C4-2B (cell line): ENCODE data around the gene NOVA1.
"Not testable (repeated sequence)": the region's sequence is repeated elsewhere in the genome, so short reads cannot be mapped to it uniquely, and the experiment has no call there.

Experiments used
- H3K27ac ChIP-seq: fragments of 450-650 bp; 2 replicates; pipeline ENCODE4 v1.5.1; 2017
- ZFX ChIP-seq: fragments of 450-650 bp; IDR thresholded peaks from 2 replicates; pipeline ENCODE4 v1.6.1; 2017
- TF ChIP-seq, protein P1 (sequence below): fragments of 450-650 bp; conservative IDR thresholded peaks from 2 replicates; pipeline ENCODE4 v1.5.1; 2017; ENCODE audit warnings: mild to moderate bottlenecking

NOVA1 gene, protein sequence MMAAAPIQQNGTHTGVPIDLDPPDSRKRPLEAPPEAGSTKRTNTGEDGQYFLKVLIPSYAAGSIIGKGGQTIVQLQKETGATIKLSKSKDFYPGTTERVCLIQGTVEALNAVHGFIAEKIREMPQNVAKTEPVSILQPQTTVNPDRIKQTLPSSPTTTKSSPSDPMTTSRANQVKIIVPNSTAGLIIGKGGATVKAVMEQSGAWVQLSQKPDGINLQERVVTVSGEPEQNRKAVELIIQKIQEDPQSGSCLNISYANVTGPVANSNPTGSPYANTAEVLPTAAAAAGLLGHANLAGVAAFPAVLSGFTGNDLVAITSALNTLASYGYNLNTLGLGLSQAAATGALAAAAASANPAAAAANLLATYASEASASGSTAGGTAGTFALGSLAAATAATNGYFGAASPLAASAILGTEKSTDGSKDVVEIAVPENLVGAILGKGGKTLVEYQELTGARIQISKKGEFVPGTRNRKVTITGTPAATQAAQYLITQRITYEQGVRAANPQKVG

DNA sequence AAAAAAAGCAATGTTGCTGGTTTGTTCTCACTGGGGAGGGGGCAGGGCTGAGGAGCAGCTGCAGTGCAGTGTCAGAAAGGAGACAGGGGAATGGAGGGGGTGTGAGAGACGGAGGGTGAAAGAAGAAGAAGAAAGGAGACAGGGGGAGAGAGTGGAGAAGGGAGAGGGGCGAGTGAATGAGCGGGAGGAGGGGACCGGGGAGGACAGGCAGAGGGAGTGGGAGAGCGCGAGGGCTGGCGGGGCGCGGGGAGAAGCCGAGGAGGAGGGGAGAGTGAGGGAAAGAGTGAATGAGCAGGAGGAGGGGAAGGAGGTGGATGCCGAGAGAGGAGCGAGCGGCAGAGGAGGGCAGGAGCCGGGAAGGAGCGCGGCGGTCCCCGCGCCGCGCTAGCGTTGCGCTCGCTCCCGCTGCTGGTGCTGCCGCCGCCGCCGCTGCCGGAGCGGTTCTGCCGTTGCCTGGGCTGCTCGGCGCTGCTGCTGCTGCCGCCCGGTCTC, at the start of gene NOVA1:
TSS of gene NOVA1 (minus strand) at position 445 of the 492 bp plus-strand sequence. CDS start 597 bp downstream, outside the sequence.
- TF ChIP-seq, protein P1, sequence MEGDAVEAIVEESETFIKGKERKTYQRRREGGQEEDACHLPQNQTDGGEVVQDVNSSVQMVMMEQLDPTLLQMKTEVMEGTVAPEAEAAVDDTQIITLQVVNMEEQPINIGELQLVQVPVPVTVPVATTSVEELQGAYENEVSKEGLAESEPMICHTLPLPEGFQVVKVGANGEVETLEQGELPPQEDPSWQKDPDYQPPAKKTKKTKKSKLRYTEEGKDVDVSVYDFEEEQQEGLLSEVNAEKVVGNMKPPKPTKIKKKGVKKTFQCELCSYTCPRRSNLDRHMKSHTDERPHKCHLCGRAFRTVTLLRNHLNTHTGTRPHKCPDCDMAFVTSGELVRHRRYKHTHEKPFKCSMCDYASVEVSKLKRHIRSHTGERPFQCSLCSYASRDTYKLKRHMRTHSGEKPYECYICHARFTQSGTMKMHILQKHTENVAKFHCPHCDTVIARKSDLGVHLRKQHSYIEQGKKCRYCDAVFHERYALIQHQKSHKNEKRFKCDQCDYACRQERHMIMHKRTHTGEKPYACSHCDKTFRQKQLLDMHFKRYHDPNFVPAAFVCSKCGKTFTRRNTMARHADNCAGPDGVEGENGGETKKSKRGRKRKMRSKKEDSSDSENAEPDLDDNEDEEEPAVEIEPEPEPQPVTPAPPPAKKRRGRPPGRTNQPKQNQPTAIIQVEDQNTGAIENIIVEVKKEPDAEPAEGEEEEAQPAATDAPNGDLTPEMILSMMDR: no peak
- TF ChIP-seq ZFX: no peak
- H3K27ac ChIP-seq: peak within 1 kb of the TSS; percentile 87

DNA sequence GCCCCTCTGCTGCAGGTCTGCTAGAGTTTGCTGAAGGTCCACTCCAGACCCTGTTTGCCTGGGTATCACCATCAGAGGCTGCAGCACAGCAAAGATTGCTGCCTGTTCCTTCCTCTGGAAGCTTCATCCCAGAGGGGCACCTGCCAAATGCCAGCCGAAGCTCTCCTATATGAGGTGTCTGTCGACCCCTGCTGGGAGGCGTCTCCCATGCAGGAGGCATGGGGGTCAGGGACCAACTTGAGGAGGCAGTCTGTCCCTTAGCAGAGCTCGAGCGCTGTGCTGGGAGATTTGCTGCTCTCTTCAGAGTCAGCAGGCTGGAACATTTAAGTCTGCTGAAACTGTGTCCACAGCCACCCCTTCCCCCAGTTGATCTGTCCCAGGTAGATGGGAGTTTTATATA, 47.2 kb upstream of the NOVA1 start:
- TF ChIP-seq, protein P1: peak; percentile 19
- H3K27ac ChIP-seq: not testable (repeated sequence)

DNA sequence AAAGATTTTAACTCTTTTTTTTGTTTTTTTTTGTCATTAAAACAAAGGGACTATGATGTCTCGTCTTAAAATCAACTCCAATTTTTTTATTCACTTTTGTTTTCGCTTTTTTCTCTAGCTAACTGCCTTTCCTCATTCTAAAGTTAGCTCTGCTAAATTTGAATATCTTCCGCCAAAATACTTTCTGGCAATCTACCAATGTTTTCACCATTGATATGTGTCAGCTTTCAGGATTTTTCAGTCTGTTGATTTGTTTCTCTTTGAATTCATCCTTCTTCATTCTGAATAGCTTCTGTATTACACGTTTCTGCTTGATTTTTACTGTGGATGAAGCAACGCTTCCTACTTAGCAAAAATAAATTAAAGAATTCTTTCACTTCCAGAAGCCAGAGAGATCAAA, 38.7 kb upstream of the NOVA1 start:
- H3K27ac ChIP-seq: no peak overlapping the region
- TF ChIP-seq, protein P1: no peak
- no peak for TF ChIP-seq ZFX

- not testable (repeated sequence) for H3K27ac ChIP-seq
Measured at GRCh38 chr14:26634946-26635345, 37.1 kb upstream of the NOVA1 start.

GRCh38 chr14:26626256-26626655, 28.4 kb upstream of the NOVA1 start:
- TF ChIP-seq, protein P1: no peak
- TF ChIP-seq ZFX: no peak
- H3K27ac ChIP-seq: no peak overlapping the region

GRCh38 chr14:26622611-26623010, 24.8 kb upstream of the NOVA1 start:
- TF ChIP-seq, protein P1: no peak
- no peak for TF ChIP-seq ZFX
- H3K27ac ChIP-seq: no peak overlapping the region

GRCh38 chr14:26621807-26622560, 24.2 kb upstream of the NOVA1 start:
- H3K27ac ChIP-seq: no peak overlapping the region
- TF ChIP-seq ZFX: no peak
- TF ChIP-seq, protein P1: no peak
